A673 (cell line): ENCODE results near the gene USP34. TPM values are rescaled to one million over a fixed set of nuclear protein-coding genes. Genes with fewer than 3 reads are reported as not detected.

Experiments
- BruUV-seq: library from RNA; stranded (reverse); fragments of 400-500 nt; replicated peaks from 2 replicates; lab custom pipeline; 2021; lab: Mats Ljungman, UMichigan
- CTCF ChIA-PET: fragments of 300-600 bp; sonication (Branson Sonifier 250); formaldehyde crosslinking; loops from one replicate; lab custom pipeline; 2022; ENCODE audit warnings: antibody characterized with exemption; lab: Charles Lee
- POLR2A ChIA-PET: fragments of 300-600 bp; sonication (Branson Sonifier 250); formaldehyde crosslinking; loops from one replicate; lab custom pipeline; 2022; ENCODE audit warnings: antibody characterized with exemption; ENCODE audit not compliant: low non-redundant PET; lab: Charles Lee
- DNase-seq: peaks from one replicate; pipeline ENCODE4 v3.0.0-alpha.2; 2015; ENCODE audit warnings: low spot score
- H3K27ac ChIP-seq: fragments of 200-600 bp; sonication (generic); 2 replicates; pipeline ENCODE4 v1.5.1; 2016; ENCODE audit warnings: mixed run types, low read depth, mild to moderate bottlenecking, mixed read lengths, antibody characterized with exemption, low read length; ENCODE audit not compliant: poor library complexity, severe bottlenecking
- H3K27me3 ChIP-seq: fragments of 200-600 bp; sonication (generic); replicated peaks from 2 replicates; pipeline ENCODE4 v1.6.1; 2017; ENCODE audit warnings: mixed run types, low read depth, mild to moderate bottlenecking, mixed read lengths, antibody characterized with exemption, low read length; ENCODE audit not compliant: insufficient read depth, poor library complexity
- H3K36me3 ChIP-seq: fragments of 200-600 bp; sonication (generic); 2 replicates; pipeline ENCODE4 v1.6.1; 2016; ENCODE audit warnings: mixed run types, mild to moderate bottlenecking, mixed read lengths, antibody characterized with exemption, low read length; ENCODE audit not compliant: insufficient read depth, poor library complexity, severe bottlenecking
- H3K4me1 ChIP-seq: fragments of 200-600 bp; sonication (generic); 2 replicates; pipeline ENCODE4 v1.6.1; 2017; ENCODE audit warnings: mixed run types, mild to moderate bottlenecking, mixed read lengths, antibody characterized with exemption, low read length; ENCODE audit not compliant: insufficient read depth, poor library complexity, severe bottlenecking
- H3K4me3 ChIP-seq: fragments of 200-600 bp; sonication (generic); 2 replicates; pipeline ENCODE4 v1.5.1; 2016; ENCODE audit warnings: low read depth, mixed run types, mild to moderate bottlenecking, mixed read lengths, low read length; ENCODE audit not compliant: poor library complexity, severe bottlenecking
- H3K9me3 ChIP-seq: fragments of 200-600 bp; sonication (generic); 2 replicates; pipeline ENCODE4 v1.6.1; 2016; ENCODE audit warnings: mixed run types, low read depth, mild to moderate bottlenecking, mixed read lengths, antibody characterized with exemption, low read length; ENCODE audit not compliant: poor library complexity, severe bottlenecking
- CTCF ChIP-seq: fragments of 300-800, 200-600 bp; sonication (generic); conservative IDR thresholded peaks from 2 replicates; pipeline ENCODE4 v1.5.1; 2017; ENCODE audit warnings: low read depth, mild to moderate bottlenecking, antibody characterized with exemption, low read length, moderate library complexity, mixed read lengths
- EZH2 ChIP-seq: fragments of 200-600 bp; sonication (generic); IDR thresholded peaks from 2 replicates; pipeline ENCODE4 v1.6.1; 2017; ENCODE audit warnings: borderline replicate concordance, low read depth, mild to moderate bottlenecking, mixed read lengths, antibody characterized with exemption, low read length; ENCODE audit not compliant: poor library complexity, severe bottlenecking
- intact Hi-C: fragments of 100-400 bp; cut with micrococcal nuclease; formaldehyde crosslinking; loops from one replicate; pipeline ENCODE4 v1.10.0; 2022; ENCODE audit not compliant: unreplicated experiment
- total RNA-seq: library from RNA; stranded (reverse); gene quantifications from 2 replicates; pipeline ENCODE4 v1.2.3, GENCODE V29; 2021

Gene USP34
- total RNA-seq, 1 experiment from 2014 or later = 98.5 TPM

GRCh38 chr2:61327173-61327572, 143.7 kb downstream of the USP34 start:
- DNase-seq = no peak
- no TSS peak for BruUV-seq
- ChIA-PET CTCF (no interaction called here), POLR2A (no interaction called here)
- H3K4me1 ChIP-seq = no peaks in the 10 kb centered on the region
- H3K27me3 ChIP-seq = no peaks in the 10 kb centered on the region
- TF ChIP-seq CTCF (no peak), EZH2 (no peak)
- no peaks in the 10 kb centered on the region for H3K9me3 ChIP-seq
- intact Hi-C loops = no loop called here
- no peak overlapping the region for H3K27ac ChIP-seq
- peaks cover 22% of the 10 kb centered on the region for H3K36me3 ChIP-seq
- H3K4me3 ChIP-seq = no peak overlapping the region

GRCh38 chr2:61326423-61326822, 144.5 kb downstream of the USP34 start:
- ChIA-PET CTCF (no interaction called here), POLR2A (no interaction called here)
- no peak for TF ChIP-seq CTCF
- no peak for TF ChIP-seq EZH2

GRCh38 chr2:61320181-61320580, 150.7 kb downstream of the USP34 start:
- TF ChIP-seq EZH2 (no peak), CTCF (no peak)
- H3K9me3 ChIP-seq = no peaks in the 10 kb centered on the region
- no peak overlapping the region for H3K4me3 ChIP-seq
- no peak for DNase-seq
- BruUV-seq = no TSS peak
- peaks cover 16% of the 10 kb centered on the region for H3K36me3 ChIP-seq
- ChIA-PET POLR2A (no interaction called here), CTCF (no interaction called here)
- H3K27ac ChIP-seq = no peak overlapping the region
- intact Hi-C loops = no loop called here
- no peaks in the 10 kb centered on the region for H3K4me1 ChIP-seq
- H3K27me3 ChIP-seq = no peaks in the 10 kb centered on the region

More at GRCh38 chr2:61326423-61326822, 144.5 kb downstream of the USP34 start:
- no TSS peak for BruUV-seq
- Histone ChIP-seq H3K4me1 (no peaks in the 10 kb centered on the region), H3K27ac (no peak overlapping the region), H3K4me3 (no peak overlapping the region), H3K9me3 (no peaks in the 10 kb centered on the region), H3K36me3 (peaks cover 21% of the 10 kb centered on the region), H3K27me3 (no peaks in the 10 kb centered on the region)
- no peak for DNase-seq
- intact Hi-C loops = no loop called here
